GM19240 (cell line): Measurements from ENCODE around the gene CCDC159.
"Not testable (repeated sequence)": the region's sequence is repeated elsewhere in the genome, so short reads cannot be mapped to it uniquely, and the experiment has no call there.

ENCODE experiments used
- DNase-seq: peaks from one replicate; pipeline ENCODE4 v3.0.0; 2011; ENCODE audit warnings: low spot score; ENCODE audit not compliant: insufficient read length

The CCDC159 gene

DNA sequence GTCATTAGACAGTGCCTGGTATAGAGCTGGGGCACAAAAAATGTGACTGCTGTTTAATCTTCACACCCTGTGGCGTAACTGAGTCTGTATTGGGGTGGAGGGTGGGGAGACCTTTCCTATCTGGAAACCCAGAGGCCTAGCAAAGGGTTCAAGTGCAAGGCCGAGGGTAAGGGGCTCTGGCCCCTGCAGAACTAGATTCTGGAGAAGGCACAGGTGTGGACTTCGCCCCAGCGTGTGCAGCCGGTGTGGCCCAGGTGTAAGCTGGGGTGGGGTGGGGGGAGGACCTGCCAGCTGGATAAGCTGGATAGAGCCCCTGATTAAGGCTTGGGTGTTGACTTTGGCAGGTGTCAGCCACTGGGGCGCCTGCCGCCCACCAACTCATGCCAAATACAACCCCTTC is 8.2 kb upstream of the CCDC159 start:
- DNase-seq = no peak

DNA sequence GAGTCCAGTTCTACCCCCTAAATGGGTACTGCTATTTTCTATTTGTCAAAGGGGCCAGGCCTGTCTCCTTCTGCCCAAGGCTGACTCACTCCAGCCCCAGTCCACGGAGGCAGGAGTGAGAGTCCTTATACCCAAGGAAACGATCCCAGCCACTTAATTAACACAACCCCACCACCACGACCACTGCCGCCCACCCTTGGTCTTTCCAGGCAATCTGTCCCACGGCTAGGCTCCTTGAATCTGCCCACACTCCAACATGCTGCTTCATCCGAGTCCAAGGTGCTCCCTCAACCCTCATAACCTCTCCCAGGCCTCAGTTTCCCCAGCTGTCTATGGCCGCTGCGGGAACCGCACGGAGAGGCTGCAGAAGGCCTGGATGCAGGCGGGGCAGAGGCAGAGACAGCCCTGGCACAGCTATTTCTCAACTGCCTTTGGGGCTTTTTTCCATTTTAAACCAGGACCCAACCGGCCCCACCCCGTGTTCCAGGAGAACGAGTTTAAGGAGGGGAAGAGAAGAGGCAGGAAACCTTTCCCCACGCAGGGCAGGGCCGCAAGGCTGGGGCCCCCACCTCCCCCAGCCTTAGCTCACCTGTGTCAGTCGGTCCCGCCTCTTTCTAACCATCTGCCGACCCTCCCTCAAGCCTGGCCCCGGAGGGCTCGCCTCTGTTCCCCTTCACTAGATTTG is 7.6 kb upstream of the CCDC159 start:
- no peak for DNase-seq

DNA sequence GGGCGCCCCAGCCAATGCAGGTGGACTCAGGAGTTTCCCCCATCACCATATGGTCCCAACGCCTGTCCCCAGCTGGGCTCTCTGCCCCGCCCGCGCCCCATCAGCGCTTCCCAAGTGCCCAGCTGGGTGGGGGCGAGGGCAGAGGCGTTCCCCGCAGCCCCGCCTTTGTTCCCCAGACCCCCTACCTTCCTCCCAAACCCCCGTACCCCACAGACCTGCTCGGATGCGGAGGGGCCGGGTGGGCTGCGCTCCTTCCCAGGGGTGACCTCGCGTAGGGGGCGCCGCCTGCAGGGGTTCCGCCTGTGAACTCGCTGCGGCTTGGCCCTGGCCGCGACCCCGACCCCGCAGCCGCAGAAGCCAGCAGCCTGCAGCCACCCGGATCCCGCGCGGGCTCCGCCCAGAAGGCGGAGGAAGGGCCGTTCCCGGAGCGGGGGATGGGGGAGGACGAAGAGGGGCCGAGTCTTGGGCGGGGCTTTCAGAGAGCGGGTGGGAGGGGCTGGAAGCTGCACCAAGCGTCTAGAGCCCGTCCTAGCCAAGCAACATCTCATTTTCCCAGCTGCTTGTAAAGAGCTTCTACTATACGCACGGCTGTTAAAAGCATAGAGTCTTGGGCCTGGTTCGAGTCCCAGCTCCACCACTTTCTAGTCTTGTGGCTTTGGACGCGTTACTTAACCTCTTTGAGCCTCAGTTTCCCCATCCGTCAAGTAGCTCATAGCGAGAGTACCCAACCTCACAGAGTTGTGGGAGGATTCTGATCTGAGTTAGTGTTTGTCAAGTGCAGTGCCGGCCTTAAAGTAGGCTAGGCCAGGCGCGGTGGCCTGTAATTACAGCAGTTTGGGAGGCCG is 6.8 kb upstream of the CCDC159 start, which contains the start of gene RAB3D:
TSS of gene RAB3D (minus strand) at position 404 of the 845 bp plus-strand sequence. CDS start 2,258 bp downstream, outside the sequence.
- DNase-seq = peak; percentile 88

DNA sequence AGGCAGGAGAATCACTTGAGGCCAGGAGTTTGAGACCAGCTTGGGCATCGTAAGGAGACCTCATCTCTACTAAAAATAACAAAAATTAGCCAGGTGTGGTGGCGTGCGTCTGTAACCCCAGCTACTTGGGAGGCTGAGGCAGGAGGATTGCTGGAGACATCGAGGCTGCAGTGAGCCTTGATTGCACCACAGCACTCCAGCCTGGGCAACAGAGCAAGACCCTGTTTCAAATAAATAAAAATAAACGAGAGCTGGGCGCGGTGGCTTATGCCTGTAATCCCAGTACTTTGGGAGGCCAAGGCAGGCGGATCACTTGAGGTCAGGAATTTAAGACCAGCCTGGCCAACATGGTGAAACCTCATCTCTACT is 6.2 kb upstream of the CCDC159 start:
- DNase-seq = not testable (repeated sequence)

DNA sequence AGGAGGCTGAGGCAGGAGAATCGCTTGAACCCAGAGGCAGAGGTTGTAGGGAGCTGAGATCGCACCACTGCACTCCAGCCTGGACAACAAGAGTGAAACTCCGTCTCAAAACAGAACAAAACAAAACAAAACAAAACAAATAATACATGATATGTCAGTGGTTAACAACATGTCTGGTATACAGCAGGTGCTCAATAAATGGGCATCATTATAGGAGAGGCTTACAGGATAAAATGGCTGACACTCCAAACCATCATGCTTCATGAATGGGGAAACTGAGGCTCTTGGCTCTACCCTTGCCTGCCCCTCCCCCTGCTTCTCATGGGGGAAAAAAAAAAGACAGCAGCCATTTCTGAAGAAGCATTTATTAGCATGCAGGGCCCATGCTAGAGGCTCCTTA is 3.9 kb upstream of the CCDC159 start:
- DNase-seq = no peak

DNA sequence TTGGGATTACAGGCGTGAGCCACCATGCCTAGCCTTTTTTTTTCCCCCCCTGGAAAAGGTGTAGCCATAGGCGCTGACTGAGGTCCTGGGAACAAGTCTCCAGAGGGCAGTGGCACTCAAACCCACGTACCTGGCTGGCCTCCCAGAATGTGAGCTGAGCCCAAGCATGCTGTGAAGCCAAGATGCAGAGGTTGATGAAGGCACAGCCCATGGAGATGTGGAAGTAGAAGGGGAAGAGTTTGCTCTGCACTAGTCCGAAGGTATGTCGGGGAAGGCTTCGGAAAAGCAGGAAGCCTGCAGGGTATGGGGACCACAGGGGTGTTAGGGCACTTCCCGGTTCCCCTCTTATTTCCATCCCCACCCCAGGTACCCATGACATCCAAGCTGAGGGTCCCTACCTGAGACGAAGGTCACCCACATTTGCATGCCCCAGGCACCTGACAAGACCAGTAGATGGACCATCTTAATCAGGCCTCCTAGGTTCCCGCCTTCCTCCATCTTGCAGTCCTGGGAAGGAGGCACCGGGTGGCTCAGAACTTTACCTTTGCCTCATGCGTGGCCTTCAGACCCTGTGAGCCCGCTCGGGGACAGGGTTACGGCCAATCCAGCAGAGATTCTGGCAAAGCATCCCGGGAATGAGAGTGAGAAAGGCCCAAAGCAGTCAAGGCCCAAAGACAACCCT is 1.1 kb upstream of the CCDC159 start:
- DNase-seq = no peak

DNA sequence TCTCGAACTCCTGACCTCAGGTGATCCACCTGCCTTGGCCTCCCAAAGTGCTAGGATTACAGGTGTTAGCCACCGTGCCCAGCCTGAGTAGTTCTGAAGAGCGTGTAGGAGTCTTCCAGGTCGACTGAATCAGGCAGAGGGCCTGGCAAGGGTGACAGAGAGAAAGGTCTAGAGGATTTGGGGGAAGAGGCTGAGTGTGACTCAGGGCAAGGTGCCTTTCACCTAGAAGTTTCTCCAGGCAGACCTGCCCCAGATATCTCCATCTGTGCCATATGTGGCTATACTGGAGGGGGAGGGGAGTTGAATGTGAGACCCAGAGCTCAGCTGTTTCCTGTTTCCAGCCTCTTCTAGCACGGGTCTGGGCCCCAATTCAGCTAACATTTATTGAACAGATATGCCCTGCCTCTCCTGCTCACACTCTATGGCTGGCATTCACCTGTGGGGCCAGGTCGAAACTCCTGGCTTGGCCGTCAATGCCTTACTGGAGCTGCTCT is 1.3 kb downstream of the CCDC159 start:
- no peak for DNase-seq

DNA sequence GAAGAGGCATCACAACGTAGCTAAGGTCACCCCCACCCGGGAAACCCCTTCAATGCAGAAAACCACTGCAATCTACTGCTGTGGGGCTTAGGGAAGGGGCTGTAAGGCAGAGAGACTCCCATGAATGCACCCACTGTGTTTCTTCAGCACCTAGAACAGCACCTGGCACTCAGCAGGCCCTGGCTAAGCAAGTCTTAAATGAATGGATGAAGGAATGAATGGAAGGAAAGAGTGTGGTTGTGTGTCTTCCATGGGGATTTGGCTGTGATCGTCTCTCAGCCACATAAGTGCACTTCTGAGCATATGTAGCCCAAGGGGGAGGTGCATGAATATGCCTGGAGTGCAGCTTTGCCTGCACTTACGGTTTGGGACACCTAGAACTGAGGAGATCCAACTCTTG is 2.9 kb downstream of the CCDC159 start:
- no peak for DNase-seq

DNA sequence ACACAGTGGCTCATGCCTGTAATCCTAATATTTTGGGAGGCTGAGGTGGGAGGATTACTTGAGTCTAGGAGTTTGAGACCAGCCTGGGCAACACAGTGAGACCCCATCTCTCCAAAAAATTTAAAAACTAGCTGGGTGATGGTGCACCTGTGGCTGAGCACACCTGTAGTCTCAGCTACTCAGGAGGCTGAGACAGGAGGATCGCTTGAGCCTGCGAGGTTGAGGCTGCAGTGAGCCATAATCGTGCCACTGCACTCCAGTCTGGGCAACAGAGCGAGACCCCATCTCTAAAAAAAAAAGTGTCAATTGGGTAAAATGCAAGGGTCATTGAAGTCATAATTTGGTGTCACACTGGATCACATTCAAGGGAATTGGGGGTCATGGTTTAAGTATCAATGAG is 7.8 kb downstream of the CCDC159 start:
- DNase-seq = not testable (repeated sequence)

DNA sequence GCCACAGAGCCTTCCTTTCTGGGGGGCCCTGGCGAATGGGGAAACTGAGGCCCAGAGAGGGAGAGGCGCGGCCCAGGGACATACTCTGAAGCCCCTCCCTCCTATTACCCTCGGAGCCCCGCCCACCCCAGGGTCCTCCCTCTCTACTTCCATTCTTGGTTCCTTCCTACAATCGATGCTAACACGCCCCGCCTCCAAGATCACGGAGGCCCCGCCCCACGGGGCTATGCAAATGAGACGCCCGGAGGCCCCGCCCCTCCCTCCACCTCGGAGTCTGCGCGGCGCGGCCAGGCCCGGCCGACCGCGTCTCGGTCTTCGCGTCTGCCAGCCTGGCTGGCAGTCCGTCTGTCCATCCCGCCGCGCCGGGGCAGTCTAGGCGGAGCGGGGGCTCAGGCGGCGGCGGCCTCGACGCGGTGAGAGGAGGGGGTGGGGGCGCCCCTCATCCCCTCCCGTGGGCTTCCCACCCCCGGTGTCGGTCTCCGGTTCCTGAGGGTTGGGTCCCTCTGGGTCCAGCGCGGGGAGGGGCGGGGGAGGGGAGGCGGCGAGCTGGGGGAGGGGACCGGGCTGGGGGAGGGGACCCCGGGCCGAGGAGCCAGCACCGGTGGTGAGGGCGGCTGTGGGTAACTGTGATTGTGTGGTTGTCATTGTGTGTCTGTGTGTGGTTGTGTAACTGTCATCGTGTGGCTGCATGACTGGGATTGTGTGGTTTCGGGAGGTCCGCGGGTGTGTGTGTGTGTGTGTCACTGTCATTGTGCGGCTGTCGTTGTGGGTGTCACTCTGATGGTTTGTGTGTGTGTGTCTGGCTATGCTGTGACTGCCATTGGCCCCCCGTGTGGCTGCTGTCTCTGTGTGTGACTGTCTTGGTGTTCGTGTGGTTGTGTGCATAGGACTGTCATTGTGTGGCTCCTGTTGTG is 9.1 kb downstream of the CCDC159 start, which contains the start of gene PLPPR2:
TSS of gene PLPPR2 (plus strand) at position 273 of the 914 bp plus-strand sequence. CDS start 2,242 bp downstream, outside the sequence.
- peak; percentile 80 for DNase-seq

DNA sequence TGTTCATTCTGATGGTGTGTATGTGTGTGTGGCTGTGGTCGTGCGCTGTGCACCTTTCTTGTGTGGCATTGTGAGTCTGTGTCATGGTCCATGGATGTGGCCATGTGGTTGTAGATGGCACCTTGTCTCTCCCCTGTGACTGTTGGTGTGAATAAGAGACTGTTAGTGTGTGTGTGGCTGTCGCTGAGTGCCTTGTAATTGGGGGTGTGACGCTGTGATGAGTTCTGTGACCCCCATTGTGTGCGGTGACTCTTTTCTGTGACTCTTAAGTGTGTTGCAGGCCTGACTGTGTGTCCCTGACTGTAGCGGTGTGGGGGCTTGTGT is 9.7 kb downstream of the CCDC159 start:
- DNase-seq = no peak

DNA sequence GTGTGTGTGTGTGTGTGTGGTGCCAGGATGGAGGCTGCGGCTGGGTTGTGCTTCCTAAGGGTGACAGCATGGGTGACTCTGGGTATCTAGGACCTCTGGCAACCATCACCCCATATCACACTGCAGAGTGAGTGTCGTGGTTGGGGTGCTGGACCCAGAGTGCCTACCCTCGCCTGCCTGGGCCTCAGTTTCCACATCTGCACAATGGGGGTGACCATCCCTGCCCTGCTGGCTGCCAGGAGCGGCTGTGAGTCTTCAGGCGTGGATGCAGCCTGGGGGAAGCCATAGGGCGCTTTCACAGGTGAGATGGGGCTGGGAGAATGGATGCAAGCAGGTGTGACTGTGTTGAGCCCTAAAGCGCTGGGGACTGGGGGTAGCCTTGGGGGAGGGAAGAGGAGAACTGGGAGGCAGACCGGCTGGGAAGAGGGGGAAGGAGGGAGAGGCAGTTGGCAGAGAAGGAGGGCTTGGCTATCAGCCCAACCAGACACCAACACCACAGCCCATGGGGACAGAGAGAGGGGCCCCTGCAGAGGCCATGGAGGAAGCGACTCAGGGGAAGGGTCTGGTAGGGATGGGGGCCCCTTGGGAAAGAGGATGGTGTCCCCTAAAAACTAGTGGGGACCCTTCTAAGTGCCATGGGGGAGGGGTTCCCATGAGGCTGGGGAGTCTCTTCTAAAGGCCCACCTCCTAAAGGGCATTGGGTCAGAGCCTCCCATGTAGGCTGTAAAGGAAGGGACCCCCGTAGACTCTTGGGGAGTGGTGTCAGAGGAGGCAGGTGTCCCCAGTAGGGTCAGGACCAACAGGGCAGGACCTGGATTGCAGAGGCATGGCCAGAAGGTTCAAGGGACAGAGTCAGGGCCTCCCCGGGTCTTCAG is 10.6 kb downstream of the CCDC159 start:
- DNase-seq = no peak

DNA sequence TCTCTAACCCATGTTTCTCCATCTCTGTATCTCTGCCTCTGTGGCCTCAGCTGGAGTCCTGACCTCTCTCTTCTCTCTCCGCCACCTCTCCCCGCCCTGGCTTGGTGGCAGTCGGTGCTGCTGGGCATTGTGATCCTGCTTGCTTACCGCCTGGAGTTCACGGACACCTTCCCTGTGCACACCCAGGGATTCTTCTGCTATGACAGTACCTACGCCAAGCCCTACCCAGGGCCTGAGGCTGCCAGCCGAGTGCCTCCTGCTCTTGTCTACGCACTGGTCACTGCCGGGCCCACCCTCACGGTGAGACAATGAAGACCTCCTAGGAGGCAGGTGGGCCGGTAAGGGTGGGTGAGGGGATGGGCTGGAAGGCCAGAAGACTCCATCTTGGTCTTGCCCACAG is 13.1 kb downstream of the CCDC159 start:
- no peak for DNase-seq

DNA sequence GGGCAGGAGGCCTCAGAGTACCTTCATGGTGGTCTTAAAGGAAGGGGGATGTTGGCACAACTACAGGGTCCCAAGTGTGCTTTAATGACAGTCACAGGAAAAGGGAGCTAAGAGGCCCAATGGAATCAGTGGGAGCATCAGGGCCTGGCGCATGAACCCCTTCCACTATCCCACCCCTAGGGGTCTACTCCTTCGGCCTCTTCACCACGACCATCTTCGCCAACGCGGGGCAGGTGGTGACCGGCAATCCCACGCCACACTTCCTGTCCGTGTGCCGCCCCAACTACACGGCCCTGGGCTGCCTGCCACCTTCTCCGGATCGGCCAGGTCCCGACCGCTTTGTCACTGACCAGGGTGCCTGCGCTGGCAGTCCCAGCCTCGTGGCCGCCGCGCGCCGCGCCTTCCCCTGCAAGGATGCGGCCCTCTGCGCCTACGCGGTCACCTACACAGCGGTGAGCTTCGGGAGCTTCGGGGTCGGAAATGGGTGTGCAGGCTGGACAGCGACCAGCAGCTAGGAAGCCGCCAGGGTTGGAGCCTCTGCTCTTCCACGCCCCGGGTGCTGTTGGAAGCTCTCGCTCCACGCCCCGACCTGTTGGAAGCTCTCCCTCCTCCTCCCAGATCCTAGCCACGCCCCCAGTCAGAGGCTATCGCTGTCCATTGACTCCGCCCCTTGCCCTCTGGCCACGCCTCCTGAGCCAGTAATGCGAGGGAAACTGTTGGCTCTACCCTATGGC is 14.9 kb downstream of the CCDC159 start:
- DNase-seq = no peak

DNA sequence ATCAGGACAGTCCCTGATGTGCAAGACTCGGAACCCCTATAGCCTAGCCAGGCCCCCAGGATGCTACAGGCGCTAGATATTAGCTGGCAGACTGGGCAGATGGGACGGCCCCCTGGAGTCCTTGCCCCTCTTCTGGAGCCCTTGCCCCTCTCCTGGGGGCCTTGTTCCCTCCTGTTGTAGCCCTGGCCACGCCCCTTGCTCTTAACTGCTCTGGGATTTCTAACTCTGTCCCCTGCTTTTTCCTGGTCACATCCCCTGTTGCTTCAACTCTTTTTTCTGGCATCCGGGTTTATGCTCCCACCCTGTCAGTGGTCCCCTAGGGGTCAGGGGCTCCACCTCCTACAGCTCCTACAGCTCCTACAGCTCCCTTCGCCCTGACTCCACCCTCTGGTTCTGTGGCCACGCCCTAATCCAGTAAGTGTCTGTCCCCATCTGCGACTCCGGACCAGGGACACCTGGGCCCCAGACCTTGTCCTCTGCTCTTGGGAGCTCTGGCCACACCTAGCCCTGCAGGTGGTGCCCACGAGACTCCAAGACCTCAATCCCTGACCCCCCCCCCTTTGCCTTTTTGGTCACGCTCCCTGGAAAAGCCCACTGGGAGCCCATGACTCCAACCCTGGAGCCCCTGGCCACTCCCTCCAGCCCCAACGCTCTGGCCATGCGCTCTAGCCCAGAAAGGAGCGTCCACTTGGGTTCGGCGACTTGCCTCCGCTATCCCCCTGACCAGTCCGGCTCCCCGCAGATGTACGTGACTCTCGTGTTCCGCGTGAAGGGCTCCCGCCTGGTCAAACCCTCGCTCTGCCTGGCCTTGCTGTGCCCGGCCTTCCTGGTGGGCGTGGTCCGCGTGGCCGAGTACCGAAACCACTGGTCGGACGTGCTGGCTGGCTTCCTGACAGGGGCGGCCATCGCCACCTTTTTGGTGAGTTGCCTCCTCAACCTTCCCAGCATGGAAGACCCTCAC is 15.7 kb downstream of the CCDC159 start:
- no peak for DNase-seq

DNA sequence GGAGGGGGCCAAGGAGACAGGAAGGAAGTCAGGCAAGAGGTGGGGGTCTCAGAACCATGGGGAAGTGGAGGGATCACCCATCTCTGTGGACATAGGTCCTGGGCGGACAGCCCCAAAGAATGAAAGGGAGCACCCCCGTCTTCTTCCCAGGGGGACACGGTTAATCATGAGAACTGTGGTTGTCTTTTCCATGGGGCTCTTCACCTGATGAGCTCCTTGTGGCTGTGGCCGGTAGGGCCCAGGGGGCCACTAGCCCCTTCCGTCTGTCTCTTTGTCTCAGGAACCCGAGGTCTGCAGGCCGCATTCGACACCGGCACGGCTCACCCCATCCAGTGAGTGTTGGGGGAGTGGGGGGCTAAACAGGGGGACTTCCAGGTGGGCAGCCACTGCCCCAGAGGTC is 17.6 kb downstream of the CCDC159 start:
- DNase-seq = no peak

DNA sequence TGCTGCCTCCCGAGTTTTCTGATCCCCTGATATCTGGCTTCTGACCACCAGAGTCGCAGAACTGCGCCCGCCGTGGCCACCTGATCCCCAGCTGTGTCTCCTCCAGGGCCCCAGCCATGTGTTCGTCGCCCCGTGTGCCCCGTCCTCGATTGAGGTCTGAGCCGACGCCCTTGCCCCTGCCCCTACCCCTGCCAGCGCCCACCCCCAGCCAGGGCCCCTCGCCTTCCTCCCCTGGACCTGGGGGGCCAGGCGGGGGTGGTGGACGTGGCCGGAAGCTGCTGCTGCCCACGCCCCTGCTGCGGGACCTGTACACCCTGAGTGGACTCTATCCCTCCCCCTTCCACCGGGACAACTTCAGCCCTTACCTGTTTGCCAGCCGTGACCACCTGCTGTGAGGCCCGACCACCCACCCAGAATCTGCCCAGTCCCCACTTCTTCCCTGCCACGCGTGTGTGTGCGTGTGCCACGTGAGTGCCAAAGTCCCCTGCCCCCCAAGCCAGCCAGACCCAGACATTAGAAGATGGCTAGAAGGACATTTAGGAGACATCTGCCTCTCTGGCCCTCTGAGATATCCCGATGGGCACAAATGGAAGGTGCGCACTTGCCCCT is 18.1 kb downstream of the CCDC159 start:
- no peak for DNase-seq

DNA sequence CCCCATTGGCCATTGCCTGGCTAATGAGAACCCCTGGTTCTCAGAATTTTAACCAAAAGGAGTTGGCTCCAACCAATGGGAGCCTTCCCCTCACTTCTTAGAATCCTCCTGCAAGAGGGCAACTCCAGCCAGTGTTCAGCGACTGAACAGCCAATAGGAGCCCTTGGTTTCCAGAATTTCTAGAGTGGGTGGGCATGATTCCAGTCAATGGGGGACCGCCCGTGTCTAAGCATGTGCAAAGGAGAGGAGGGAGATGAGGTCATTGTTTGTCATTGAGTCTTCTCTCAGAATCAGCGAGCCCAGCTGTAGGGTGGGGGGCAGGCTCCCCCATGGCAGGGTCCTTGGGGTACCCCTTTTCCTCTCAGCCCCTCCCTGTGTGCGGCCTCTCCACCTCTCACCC is 18.6 kb downstream of the CCDC159 start:
- no peak for DNase-seq
